ENCODE data around the gene ZNF28. TPM values are rescaled to one million over a fixed set of nuclear protein-coding genes. Genes with fewer than 3 reads are reported as not detected.

The ZNF28 gene
- total RNA-seq, 6 donors from 2014 or later = 9.3 to 21.1 (median 12.8) TPM

DNA sequence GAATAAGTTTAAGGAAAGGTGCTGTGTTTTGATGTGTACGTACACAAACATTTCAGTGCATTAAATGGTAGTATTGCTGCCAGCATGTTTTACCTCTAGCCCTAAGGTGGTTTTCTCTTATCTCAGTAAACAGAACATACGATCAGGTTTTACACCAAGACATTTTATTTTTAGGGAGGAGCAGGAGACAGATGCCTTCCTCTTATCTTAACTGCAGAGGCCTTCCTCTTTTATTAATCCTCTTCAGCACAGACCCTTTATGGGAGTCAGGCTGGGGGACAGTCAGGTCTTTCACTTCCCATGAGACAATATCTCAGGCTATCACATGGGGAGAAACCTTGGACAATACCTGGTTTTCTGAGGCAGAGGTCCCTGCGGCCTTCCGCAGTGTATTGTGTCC lies 71.7 kb downstream of the ZNF28 start:
- H3K9me3 ChIP-seq = no peaks in the 10 kb centered on the region
- H3K27ac ChIP-seq = no peak overlapping the region
- H3K4me3 ChIP-seq = no peak overlapping the region
- H3K4me1 ChIP-seq = no peaks in the 10 kb centered on the region
- TF ChIP-seq POLR2AphosphoS5 (IDR thresholded peaks at IDR 0.05) (no peak), EP300 (IDR thresholded peaks at IDR 0.05) (no peak), POLR2A (IDR thresholded peaks at IDR 0.05) (no peak)
- TF ChIP-seq, protein P1, sequence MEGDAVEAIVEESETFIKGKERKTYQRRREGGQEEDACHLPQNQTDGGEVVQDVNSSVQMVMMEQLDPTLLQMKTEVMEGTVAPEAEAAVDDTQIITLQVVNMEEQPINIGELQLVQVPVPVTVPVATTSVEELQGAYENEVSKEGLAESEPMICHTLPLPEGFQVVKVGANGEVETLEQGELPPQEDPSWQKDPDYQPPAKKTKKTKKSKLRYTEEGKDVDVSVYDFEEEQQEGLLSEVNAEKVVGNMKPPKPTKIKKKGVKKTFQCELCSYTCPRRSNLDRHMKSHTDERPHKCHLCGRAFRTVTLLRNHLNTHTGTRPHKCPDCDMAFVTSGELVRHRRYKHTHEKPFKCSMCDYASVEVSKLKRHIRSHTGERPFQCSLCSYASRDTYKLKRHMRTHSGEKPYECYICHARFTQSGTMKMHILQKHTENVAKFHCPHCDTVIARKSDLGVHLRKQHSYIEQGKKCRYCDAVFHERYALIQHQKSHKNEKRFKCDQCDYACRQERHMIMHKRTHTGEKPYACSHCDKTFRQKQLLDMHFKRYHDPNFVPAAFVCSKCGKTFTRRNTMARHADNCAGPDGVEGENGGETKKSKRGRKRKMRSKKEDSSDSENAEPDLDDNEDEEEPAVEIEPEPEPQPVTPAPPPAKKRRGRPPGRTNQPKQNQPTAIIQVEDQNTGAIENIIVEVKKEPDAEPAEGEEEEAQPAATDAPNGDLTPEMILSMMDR (IDR thresholded peaks at IDR 0.05) = no peak
- H3K27me3 ChIP-seq = no peaks in the 10 kb centered on the region
- ATAC-seq (ENCODE audit: low FRiP score in 2 of 2) = no peak
- 62 to 65% methylated on average over 4 of the region's 4 CpGs for WGBS, 2 donors
- no peak for DNase-seq
- no peaks in the 10 kb centered on the region for H3K36me3 ChIP-seq

GRCh38 chr19:52748336-52748950 lies 73.0 kb downstream of the ZNF28 start:
- no peak overlapping the region for H3K27ac ChIP-seq
- H3K27me3 ChIP-seq = no peaks in the 10 kb centered on the region
- no peaks in the 10 kb centered on the region for H3K9me3 ChIP-seq
- DNase-seq = no peak
- H3K4me1 ChIP-seq = no peaks in the 10 kb centered on the region
- TF ChIP-seq, protein P1 (IDR thresholded peaks at IDR 0.05) = peak; percentile 28 to 65 (median 48)
- no peak for TF ChIP-seq POLR2A (IDR thresholded peaks at IDR 0.05)
- H3K36me3 ChIP-seq = no peaks in the 10 kb centered on the region
- H3K4me3 ChIP-seq = no peak overlapping the region
- WGBS, 2 donors = 26 to 31% methylated on average over 8 of the region's 8 CpGs
- ATAC-seq (ENCODE audit: low FRiP score in 2 of 2) = no peak

Other genes with a start within 250 kb of the ZNF28 start
- 100 to 1,000 TPM in 1 of 6 donors, 10 to 100 TPM in 5; 27.3 to 161 (median 45.5) TPM for gene ZNF83, start 183.3 kb downstream of the ZNF28 start, total RNA-seq
- 10 to 100 TPM in 5 of 6 donors, 1 to 10 TPM in 1; 9.0 to 44.0 (median 20.1) TPM for gene ZNF611, start 86.6 kb downstream of the ZNF28 start, total RNA-seq
- gene ZNF600, start 34.8 kb downstream of the ZNF28 start, total RNA-seq = 10 to 100 TPM in 5 of 6 donors, 1 to 10 TPM in 1; 9.4 to 68.1 (median 11.1) TPM
- gene ZNF468, start 36.0 kb upstream of the ZNF28 start, total RNA-seq = 10 to 100 TPM in 5 of 6 donors, 1 to 10 TPM in 1; 7.3 to 37.7 (median 19.6) TPM
- gene ZNF320, start 76.0 kb upstream of the ZNF28 start, total RNA-seq = 10 to 100 TPM in 3 of 6 donors, 1 to 10 TPM in 3; 3.6 to 41.9 (median 10.1) TPM
- 10 to 100 TPM in 2 of 6 donors, 1 to 10 TPM in 4; 3.2 to 13.6 (median 6.9) TPM for gene ZNF888, start 101.8 kb upstream of the ZNF28 start, total RNA-seq
- gene ZNF816, start 141.2 kb upstream of the ZNF28 start, total RNA-seq = 10 to 100 TPM in 2 of 6 donors, 1 to 10 TPM in 4; 6.7 to 14.6 (median 8.8) TPM
- gene ERVV-1, start 192.3 kb upstream of the ZNF28 start, total RNA-seq = not detected
- gene ERVV-2, start 223.1 kb upstream of the ZNF28 start, total RNA-seq = not detected

All from upper lobe of left lung (tissue), 6 donors.